HG02678 (cell line): ENCODE data around the gene BCLAF1.
"Not testable (repeated sequence)": the region's sequence is repeated elsewhere in the genome, so short reads cannot be mapped to it uniquely, and the experiment has no call there.

Experiments used
- ATAC-seq: cut with Tn5 transposase; IDR thresholded peaks from one replicate; pipeline ENCODE4 v1.9.1; 2021; ENCODE audit warnings: mild to moderate bottlenecking, moderate library complexity; ENCODE audit not compliant: unreplicated experiment

BCLAF1 gene

DNA sequence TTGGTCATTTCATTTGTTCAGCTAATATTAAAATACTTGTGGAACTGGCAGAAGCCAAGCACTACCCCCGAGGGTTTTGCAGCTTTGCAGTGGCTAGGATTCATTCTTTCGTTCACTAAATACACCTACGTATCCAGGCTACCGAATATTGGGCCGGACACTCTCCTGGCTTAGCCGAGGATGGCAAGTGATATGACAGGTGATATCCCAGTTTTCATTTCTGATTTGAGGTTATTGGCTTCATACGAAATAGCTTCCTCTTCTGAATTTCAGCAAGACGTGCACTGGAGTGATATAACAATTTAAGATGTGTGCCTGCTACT is 39.0 kb downstream of the BCLAF1 start:
- peak; percentile 11 for ATAC-seq

DNA sequence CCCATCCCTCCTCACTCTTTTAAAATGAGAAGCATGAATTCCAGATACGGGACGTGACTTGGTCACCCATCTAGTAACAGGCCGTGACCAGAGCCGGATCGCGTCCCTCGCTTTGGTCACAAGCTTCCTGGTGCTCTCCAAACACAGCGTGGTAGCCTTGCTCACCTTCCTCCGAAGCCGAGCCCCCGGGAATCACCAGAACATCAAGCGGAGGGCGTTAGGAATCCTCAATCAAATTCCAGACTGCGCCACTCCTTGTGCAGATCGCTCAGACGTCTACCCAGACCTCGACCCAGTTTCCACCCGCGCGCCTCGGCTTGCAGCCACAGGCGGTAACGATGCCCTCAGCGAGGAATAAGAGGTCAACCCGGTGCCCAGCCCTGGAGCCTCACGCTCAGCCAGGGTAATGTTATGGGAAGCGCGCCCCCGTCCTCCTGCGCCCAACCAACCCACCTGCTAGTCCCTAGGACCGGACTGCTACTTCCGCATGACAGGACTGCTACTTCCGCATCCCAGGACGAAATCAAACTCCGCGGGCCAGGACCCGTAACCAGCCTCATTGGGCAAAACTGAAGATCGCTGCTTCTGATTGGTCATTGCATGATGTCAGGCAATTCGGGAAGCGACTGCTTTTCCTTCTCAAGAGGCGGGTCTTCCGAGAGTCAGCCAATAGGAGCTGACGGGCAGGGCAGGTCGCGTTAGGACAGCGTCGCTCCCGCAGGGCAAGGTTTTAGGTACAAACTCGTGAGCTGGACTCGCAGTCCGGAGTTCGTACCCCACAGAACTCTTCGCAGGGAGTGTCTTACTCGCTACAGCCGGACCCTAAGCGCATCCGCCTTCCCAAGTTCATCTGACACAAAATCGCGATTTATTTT is 39.6 kb downstream of the BCLAF1 start, which contains the start of gene MTFR2:
Gene MTFR2, minus strand, starts transcription at position 501 of the 875 bp plus-strand sequence. CDS start 1,212 bp downstream, outside the sequence.
- peak; percentile 97 for ATAC-seq

DNA sequence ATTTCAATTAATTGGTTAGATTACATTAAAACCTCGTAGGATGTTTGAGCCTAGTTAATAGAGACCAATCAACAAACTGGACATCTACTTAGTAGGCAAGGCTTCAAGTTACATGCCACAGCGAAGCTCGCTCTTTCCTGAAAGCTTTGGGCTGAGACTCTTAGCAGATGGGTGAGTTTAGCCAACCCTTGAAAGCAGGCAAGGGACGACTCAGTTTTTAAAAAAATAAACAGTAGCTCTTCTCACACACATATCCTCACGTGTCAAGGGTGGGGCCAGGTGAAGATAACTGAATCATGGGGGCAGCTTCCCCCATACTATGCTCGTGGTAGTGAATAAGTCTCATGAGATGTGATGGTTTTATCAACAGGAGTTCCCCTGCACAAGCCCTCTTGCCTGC is 40.3 kb downstream of the BCLAF1 start:
- ATAC-seq, result no peak

DNA sequence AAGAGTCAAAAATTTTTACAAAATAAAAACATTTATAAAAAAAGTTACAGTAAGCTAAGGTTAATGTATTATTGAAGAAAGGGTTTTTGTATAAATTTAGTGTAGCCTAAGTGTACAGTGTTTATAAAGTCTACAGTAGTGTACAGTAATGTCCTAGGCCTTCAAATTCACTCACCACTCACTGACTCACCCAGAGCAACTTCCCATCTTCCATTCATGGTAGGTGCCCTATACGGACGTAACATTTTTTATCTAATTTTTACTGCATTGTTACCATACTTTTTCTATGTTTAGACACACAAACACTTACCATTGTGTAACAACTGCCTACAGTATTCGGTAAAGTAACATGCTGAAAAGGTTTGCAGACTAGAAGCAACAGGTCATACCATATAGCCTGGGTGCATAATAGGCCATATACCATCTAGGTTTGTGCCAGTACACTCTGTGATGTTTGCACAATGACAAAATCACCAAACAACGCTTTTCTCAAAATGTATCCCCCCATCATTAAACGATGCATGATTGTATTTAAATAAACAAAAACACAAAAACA is 45.5 kb downstream of the BCLAF1 start:
- ATAC-seq, result no peak

DNA sequence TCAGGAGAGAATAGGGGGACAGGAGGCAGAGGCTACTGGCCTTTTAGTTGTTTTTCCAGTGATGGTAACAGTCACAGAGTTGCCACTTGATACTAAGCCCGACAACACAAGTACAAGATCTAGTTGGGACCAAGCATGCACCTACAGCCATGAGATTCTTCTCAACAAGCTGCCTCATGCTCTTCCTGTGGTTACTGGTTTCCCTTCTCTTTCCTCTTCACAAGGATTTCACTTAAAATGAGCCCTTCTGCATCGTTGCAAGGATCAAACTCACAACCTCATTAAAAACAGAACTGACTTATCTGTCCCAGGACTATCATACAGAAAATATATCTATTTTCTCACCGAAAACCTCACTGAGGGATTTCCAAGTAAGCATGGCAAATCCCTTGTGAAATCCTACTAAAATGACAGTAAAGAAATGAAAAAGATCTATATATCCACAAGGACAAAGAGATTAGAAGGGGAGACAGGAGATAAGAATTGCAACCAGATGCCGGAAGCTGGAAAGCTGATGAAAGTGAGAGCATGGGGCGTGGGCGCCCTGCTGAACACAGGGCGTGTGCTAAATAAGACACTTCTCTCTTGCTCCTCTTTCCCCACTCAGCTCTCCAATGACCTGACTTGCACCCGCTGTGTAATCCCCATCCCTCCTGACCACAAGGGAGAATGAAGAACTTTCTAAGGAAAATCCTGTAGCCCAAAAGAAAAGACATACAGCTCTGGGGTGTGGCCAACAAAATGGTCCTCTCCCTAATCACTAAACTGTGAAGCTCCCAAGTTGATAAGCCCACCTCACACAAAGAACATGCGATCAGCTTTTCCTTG is 53.0 kb downstream of the BCLAF1 start:
- ATAC-seq, result no peak

DNA sequence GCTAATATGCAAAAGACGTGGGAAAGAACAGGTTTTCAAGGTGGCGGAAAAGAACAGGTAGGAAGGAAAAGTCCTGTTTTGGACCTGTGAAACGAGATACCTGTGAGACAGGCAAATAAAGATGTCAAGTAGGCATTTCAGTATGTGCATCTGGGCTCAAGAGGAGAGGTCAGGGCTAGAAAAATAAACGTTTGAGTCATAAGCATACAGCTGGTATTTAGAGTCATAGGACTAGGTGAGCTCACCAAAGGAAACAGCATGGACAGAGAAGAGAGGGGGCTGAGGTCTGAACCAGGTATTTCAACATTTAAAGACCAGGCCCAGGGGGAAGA is 54.4 kb downstream of the BCLAF1 start:
- ATAC-seq, result no peak

DNA sequence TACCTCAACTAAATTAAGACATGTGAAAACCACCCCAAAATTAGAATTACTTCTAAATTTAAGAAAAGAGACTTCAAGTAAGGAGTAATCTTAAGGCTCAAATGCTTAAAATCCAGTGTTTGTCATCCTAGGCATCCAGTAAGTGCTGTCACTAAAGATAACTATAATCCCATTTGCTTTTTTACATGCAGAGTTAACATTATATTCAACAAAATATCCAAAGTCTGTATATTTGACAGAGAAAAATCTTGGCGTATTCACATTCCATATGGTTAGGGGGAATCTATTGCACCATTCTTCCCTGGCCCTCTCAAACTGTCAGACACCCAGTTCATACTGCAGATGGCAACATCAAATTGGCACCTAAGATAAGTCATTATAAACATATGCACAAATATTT is 56.9 kb downstream of the BCLAF1 start:
- no peak for ATAC-seq

DNA sequence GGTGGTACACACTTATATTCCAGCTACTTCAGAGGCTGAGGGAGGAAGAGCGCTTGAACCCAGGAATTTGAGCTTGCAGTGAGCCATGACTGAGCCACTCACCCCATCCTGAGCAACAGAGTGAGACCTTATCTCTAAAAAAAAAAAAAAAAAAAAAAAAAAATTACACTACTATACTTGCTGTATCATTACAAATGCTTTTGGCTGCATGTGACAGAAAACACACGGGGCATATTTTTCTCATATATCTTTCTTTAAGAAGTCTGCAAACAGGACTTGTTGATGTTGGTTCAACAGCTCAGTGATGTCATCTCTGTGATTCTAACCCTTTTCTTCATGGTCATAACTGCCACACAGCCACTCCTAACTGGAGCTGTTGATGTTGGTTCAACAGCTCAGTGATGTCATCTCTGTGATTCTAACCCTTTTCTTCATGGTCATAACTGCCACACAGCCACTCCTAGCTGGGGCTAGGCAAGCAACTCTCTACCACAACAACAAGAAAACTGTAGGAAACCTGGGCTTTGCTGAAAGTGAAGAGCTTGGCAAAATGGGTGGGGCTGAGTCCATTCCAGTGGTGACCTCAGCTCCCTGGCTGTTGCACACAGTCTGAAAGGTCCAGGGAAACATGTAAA is 59.3 kb downstream of the BCLAF1 start:
- ATAC-seq, result no peak

DNA sequence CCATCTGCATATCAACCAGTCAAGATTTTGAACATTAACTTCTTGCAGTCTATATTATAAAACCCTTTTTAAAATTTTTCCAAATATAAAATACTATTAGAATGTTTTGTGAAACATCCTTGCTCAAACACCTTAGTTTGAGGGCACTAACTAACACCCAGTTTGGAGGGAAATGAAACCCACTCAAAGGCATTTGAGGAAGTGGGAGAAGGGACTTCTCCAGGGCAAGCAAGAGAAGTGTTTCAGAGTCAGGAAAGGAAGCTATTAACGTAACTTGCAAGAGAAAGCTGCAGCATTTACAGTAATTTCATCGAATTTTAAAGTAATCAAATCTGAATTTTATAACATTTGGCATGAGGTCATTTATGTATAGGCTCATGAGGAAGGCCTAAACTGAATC is 60.8 kb downstream of the BCLAF1 start:
- ATAC-seq, result peak; percentile 50

DNA sequence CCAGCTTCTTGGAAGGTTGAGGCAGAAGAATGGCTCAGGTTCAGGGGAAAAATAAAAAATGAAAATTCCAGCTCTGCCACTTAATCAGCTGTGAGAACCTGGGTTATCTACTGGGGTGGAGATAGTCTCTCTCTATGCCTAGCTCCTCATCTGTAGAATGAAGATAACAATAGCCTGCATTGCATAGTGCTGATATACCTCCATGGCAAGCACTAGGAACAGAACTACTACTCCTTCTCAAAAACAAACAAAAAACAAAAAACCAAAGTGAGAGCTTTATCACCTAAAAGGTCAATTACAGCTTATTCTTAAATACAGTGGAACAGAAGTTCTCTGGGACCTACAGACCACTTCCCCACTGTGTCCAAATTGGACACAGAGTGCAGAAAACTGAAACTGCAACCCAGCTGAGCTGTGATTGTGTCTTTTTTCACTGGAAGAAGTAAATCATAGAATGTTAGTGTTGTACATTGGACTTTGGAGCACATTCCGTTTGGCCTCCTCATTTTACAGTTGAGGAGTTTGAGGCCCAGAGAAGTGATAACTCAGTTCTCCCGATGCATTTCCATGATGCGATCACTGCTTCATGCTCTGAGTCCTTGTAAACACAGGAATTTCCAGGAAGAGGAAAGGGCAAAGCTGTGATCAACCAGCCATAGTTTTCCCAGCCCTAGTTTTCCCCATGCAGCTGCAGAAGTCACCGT is 62.8 kb downstream of the BCLAF1 start:
- no peak for ATAC-seq

DNA sequence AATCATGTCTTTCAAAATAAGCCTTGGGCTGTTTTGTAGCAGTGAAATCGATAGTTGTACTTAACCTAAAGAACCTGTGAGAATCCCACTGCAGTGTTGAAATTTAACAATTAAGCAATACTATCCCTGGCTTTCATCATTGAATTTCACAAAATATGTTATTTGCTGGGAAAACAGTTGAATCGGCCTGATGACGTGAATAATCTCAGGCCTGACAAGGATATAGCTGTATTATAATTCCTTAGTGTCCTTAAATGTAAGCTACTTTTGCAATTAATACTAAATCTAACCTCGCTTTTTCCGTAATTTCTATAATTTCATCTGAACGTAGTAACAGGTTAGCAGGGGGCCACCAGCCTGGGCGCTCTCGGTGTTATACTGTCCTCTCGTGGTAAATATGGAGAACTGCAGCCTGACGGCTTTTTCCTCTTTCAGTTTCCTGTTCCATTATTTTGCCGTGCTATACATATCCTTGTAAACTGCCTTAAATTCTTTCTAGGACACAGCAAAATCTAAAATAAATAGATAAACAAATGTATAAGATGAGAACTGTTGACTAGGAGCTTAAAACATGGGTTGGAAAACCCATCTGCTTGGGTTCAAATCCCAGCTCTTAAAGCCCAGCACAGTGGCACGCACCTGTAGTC is 63.5 kb downstream of the BCLAF1 start:
- peak; percentile 71 for ATAC-seq

DNA sequence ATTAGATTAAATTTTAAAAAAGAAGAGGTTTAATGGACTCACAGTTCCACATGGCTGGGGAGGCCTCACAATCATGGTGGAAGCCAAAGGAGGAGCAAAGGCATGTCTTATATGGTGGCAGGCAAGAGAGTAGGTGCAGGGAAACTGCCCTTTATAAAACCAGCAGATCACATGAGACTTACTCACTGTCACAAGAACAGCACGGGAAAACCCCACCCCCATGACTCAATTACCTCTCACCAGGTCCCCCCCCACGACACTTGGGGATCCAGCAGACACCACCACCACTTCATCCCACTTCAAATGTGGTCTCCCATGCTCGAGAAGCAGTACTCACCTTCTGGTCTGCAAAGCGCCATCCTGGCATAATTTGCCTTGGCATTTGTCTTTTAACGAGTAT is 64.2 kb downstream of the BCLAF1 start:
- ATAC-seq, result no peak

DNA sequence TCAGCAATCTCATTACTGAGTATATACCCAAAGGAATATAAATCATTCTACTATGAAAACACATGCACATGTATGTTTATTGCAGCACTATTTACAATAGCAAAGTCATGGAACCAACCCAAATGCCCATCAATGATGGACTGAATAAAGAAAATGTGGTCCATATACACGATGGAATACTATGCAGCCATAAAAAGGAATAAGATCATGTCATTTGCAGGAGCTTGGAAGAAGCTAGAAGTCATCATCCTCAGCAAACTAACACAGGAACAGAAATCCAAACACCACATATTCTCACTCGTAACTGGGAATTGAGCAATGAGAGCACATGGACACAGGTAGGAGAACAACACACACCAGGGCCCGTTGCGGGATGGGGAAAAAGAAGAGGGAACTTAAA is 64.7 kb downstream of the BCLAF1 start:
- ATAC-seq, result not testable (repeated sequence)

DNA sequence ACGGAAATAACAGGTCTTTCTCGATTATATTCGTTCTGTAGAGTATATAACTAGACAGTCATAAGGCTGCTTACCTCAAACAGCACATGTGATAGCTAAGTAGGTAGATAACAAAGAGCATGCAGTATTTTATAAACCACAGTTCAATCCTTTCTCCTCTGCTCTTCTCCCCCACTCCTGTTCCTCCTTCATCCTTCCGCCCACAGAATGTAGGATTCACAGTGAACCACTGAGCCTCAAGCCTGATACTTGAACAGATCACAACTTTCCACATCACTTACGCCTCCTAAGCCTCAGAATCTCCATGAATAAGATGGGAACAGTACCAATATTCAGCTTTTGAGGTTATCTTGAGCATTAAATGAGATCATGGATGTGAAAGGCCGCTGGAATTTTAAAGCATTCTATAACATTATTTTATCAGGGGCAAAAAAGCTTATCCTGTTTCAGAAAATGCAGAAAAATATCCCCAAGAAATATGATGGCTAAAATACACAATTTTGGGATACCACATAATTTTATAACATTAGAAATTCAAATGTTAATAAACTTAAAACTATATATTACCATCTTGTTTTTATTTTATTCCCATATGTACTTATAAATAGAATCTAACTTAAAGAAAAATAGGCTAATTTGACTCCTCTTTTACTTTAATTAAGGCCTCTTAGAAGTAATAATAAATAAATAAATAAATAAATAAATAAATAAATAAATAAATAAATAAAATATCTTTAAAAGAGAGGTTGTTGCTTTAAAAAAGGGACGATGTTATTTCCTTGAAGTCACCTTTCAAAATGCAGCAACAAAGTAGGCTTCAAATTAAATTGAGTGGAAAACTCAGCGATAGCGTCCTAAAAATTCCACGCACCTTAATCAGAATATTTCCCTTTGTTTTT is 72.9 kb downstream of the BCLAF1 start:
- ATAC-seq, result no peak

DNA sequence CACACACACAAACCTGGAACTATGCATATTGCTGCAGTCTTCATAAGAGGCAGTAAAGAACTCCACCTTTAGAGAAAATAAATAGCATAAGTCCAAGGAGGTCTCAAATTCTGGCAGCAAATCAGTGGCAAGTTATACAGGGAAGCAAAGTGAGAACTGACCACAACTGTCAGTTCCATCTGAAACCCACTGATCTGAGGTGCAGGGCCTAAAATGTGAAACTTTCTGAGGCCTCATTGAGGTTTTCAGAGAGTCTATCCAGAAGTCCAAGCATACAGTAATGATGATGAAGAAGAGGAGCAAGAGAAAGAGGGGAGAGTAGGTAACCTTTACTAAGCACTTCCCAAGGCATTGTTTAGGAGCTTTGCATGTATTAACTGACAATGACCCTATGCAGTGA is 75.8 kb downstream of the BCLAF1 start:
- ATAC-seq, result no peak

DNA sequence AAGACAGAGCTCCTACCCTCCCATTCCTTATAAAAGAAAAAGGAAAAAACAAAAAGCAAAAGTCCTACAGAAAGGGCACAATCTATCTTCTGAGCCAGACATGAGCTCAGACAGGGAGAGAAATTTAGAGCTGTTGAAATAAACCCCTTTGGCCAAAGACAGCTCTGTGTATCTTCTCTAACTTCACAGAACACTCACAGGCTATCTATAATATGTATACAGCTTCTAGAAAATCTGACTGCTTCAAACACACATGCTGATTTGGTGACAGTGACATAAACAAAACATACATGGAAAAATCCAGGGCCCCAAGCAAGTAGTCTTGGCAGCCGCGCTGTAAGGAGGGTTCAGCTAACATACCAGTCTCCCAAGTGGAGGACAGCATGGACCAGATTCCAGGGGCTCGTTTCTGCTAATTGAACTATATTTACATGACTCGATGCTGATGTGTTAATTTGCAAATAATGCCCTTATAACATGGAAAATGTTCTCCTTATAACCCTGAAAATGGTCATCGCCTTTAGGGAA is 76.6 kb downstream of the BCLAF1 start:
- ATAC-seq, result no peak

DNA sequence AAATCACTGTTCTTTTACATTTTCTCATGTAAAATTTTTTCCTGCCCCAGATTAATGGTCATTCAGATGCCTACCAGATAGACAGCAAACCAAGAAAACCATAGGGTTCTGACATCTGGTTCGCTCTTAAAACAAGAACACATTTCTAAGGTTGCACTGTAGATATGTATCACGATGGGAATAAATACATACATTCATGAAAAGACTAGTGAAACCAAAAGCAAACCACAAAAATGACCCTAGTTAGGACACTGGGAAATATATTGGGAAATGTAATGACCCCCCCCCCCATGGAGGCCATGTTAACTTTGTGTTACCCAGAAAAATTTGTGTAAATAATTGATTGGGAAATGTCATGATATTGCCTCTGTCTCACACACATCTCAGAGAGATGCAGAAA is 77.0 kb downstream of the BCLAF1 start:
- ATAC-seq, result no peak

DNA sequence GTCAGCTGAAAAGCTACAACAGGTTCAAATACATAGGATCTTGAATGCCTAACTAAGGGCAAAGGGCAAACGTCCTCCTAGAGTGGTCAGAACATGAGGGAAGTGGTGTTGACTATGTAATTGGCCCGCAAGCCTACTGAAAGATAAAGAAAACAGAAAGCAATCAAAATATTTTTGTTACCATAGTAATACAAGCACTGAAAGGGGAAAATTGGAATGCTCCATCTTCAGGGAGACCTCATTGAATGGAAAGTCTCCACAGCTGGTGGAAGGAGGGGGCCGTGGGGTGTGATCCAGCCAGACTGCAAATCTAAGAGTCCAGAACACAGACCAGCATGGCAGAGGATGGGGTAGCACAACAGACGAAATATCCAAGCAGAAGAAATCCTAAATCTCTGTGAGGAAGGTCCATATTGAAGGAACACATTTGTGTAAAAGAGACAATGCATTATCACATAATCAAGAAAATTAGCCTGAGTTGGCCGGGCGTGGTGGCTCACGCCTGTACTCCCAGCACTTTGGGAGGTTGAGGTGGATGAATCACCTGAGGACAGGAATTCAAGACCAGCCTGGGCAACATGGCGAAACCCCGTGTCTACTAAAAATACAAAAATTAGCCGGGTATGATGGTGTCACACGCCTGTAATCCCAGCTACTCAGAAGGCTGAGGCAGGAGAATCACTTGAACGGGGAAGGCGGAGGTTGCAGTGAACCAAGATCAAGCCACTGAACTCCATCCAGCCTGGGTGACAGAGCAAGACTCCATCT is 79.1 kb downstream of the BCLAF1 start:
- no peak for ATAC-seq
